OCI-LY3 (cell line): ENCODE data around the gene CNPY4.

Experiments
- H2AFZ ChIP-seq: fragments of 200-600, 300-600 bp; shearing (Covaris generic); 2 replicates; pipeline ENCODE4 v1.6.0; 2014; ENCODE audit warnings: antibody characterized with exemption, low read depth, low read length
- H3K27ac ChIP-seq: fragments of 200-600, 300-600 bp; sonication (generic); 2 replicates; pipeline ENCODE4 v1.5.1; 2014; ENCODE audit warnings: mild to moderate bottlenecking, low read length, moderate library complexity, mixed read lengths
- H3K27me3 ChIP-seq: fragments of 200-600, 300-600 bp; sonication (generic); 2 replicates; pipeline ENCODE4 v1.6.1; 2014; ENCODE audit warnings: low read depth, low read length, mixed read lengths
- H3K36me3 ChIP-seq: fragments of 200-600, 300-600 bp; sonication (generic); replicated peaks from 2 replicates; pipeline ENCODE3; 2014; ENCODE audit warnings: low read depth, low read length, mixed read lengths
- H3K4me1 ChIP-seq: fragments of 300-600, 200-600 bp; sonication (generic); 2 replicates; pipeline ENCODE4 v1.6.1; 2014; ENCODE audit warnings: low read length, mixed read lengths
- H3K4me2 ChIP-seq: fragments of 200-600, 300-600 bp; sonication (generic); 2 replicates; pipeline ENCODE4 v1.6.1; 2014; ENCODE audit warnings: low read length, mixed read lengths
- H3K4me3 ChIP-seq: fragments of 300-600, 200-600 bp; sonication (generic); 2 replicates; pipeline ENCODE4 v1.5.1; 2014; ENCODE audit warnings: antibody characterized with exemption, mild to moderate bottlenecking, low read length, moderate library complexity
- H3K79me2 ChIP-seq: fragments of 300-600, 200-600 bp; shearing (Covaris generic); 2 replicates; pipeline ENCODE4 v1.6.1; 2014; ENCODE audit warnings: mild to moderate bottlenecking, low read length, mixed read lengths
- H3K9ac ChIP-seq: fragments of 300-600, 200-600 bp; shearing (Covaris generic); 2 replicates; pipeline ENCODE4 v1.6.0; 2014; ENCODE audit warnings: mild to moderate bottlenecking, low read length, moderate library complexity
- H3K9me3 ChIP-seq: fragments of 200-600, 300-600 bp; shearing (Covaris generic); 2 replicates; pipeline ENCODE4 v1.6.1; 2014; ENCODE audit warnings: low read length, mixed read lengths; ENCODE audit not compliant: insufficient read depth
- H4K20me1 ChIP-seq: fragments of 200-600, 300-600 bp; sonication (generic); 2 replicates; pipeline ENCODE4 v1.6.1; 2016; ENCODE audit warnings: low read length, mixed read lengths; ENCODE audit not compliant: insufficient read depth
- EZH2phosphoT487 ChIP-seq: fragments of 200-600 bp; shearing (Covaris generic); IDR thresholded peaks from 2 replicates; pipeline ENCODE4 v1.6.1; 2018; ENCODE audit warnings: antibody characterized with exemption, mixed run types, low read depth
- TF ChIP-seq, protein P1 (sequence below): fragments of 200-600, 300-600 bp; sonication (generic); IDR thresholded peaks from 2 replicates; pipeline ENCODE4 v1.5.1; 2014; ENCODE audit warnings: antibody characterized with exemption, low read length, low read depth

CNPY4 gene

DNA sequence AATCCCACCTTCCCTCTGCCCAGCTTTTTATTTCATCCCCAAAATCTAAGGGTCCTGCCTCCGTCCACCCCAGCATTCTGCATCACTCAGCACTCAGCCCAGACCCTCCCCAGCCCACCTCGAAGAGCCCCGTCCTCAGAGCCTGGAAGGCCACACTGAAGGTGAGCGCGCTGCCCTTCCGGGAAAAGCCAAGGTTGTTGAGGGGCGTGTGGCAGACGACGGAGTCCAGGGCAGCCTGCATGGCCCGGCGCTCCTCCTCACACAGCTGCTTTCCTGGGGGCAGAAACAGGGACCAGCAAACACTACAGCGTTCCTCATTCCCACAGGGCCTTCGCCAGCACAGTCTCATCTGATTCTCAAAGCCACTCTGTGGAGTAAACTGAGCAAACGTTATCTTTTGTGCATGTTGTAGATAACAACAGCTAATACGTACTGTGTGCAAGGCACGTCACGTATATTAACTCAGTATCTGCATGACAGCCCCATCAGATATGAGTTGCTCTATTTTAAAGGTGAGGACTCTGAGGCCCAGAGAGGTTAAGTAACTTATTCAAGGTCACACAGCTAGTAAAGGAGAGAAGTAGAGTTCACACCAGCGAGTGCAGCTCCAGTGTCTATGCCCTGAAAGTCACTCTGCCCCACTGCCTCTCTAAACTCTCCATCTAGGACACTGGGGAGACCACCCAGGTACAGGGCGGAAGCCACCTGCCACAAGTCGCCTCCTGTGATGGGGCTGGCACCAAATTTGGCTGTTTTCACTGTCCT, 36.3 kb downstream of the CNPY4 start:
- H2AFZ ChIP-seq = no peak overlapping the region
- no peak overlapping the region for H3K27ac ChIP-seq
- no peaks in the 10 kb centered on the region for H3K27me3 ChIP-seq
- H3K4me3 ChIP-seq = no peak overlapping the region
- H3K36me3 ChIP-seq = peaks cover 32% of the 10 kb centered on the region
- no peak overlapping the region for H3K9ac ChIP-seq
- H3K4me1 ChIP-seq = peaks cover 29% of the 10 kb centered on the region
- peaks cover 15% of the 10 kb centered on the region; the same call in 1 of the 2 replicates for H3K79me2 ChIP-seq
- TF ChIP-seq, protein P1, sequence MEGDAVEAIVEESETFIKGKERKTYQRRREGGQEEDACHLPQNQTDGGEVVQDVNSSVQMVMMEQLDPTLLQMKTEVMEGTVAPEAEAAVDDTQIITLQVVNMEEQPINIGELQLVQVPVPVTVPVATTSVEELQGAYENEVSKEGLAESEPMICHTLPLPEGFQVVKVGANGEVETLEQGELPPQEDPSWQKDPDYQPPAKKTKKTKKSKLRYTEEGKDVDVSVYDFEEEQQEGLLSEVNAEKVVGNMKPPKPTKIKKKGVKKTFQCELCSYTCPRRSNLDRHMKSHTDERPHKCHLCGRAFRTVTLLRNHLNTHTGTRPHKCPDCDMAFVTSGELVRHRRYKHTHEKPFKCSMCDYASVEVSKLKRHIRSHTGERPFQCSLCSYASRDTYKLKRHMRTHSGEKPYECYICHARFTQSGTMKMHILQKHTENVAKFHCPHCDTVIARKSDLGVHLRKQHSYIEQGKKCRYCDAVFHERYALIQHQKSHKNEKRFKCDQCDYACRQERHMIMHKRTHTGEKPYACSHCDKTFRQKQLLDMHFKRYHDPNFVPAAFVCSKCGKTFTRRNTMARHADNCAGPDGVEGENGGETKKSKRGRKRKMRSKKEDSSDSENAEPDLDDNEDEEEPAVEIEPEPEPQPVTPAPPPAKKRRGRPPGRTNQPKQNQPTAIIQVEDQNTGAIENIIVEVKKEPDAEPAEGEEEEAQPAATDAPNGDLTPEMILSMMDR = no peak
- no peak for TF ChIP-seq EZH2phosphoT487
- H3K4me2 ChIP-seq = no peak overlapping the region
- no peaks in the 10 kb centered on the region for H3K9me3 ChIP-seq
- H4K20me1 ChIP-seq = peaks cover 2% of the 10 kb centered on the region; the same call in 1 of the 2 replicates

DNA sequence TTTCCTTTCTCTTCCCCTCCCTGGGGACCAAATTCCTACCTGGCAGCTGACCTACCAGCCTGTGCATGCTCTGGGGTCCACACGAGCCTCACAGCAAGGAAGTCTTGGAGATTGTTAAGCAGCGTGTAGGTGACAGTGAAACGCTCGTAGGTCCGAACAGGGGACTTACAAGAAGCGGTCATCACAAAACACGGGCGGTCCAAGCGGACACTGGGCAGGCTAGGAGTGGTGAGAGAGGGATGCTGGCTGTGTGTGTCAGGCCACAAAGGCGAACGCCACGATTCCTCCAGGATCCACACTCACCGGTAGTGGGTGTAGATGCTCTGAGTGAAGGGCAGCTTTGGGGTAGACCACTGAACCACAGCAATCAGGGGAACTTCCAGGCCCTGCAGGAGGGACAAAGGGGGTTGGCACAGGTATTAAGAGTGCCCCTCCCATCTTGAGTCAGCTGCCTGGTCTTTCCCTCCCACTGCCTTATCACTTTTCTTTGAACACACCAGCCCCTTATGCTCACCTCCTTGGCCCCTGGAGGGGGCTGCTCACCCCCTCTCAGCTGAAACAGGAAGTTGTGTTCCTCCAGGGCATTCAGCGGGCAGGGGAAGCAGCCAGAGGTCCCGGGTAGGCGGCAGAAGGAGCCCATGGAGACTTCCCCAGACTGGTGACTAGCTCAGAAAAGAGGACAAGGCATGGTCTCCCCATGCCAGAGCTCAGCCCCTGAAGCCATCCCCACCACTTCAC, 37.1 kb downstream of the CNPY4 start:
- Histone ChIP-seq H4K20me1 (peaks cover 2% of the 10 kb centered on the region; the same call in 1 of the 2 replicates), H3K36me3 (peaks cover 32% of the 10 kb centered on the region), H3K27ac (no peak overlapping the region), H3K4me2 (0 out of 2 replicates have a peak overlapping the region, but pooled peaks have one; percentile 94), H3K79me2 (peaks cover 14% of the 10 kb centered on the region; the same call in 1 of the 2 replicates), H3K9ac (no peak overlapping the region), H3K27me3 (no peaks in the 10 kb centered on the region), H3K9me3 (no peaks in the 10 kb centered on the region), H2AFZ (no peak overlapping the region), H3K4me3 (no peak overlapping the region), H3K4me1 (peaks cover 29% of the 10 kb centered on the region)
- TF ChIP-seq, protein P1 = no peak
- TF ChIP-seq EZH2phosphoT487 = no peak

DNA sequence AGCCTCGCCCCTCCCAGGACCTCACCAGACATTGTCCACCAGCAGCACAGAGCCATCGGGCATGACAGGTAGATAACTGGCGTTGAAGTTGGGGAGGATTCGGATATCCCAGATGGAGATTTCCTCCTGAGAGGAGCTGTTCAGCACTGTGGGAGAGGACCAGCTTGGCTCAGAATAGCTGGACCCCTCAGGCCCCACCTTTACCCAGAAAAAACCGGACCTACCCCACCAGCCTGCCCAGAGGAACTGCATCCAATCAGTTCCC, 37.6 kb downstream of the CNPY4 start:
- Histone ChIP-seq H2AFZ (no peak overlapping the region), H4K20me1 (peaks cover 2% of the 10 kb centered on the region; the same call in 1 of the 2 replicates), H3K27ac (no peak overlapping the region), H3K27me3 (no peaks in the 10 kb centered on the region), H3K4me3 (no peak overlapping the region), H3K9me3 (no peaks in the 10 kb centered on the region), H3K9ac (no peak overlapping the region), H3K36me3 (peaks cover 29% of the 10 kb centered on the region), H3K4me2 (peak overlapping the region; percentile 94; the same call in 1 of the 2 replicates), H3K4me1 (peaks cover 25% of the 10 kb centered on the region), H3K79me2 (peaks cover 11% of the 10 kb centered on the region; the same call in 1 of the 2 replicates)
- TF ChIP-seq, protein P1 = no peak
- TF ChIP-seq EZH2phosphoT487 = no peak
